ENCODE data around the gene UQCRC2. TPM values are rescaled to one million over a fixed set of nuclear protein-coding genes. Genes with fewer than 3 reads are reported as not detected.
"Not testable (repeated sequence)": the region's sequence is repeated elsewhere in the genome, so short reads cannot be mapped to it uniquely, and the experiment has no call there.

UQCRC2 gene
- total and polyA plus RNA-seq, 8 donors, result 124 to 702 (median 164) TPM

DNA sequence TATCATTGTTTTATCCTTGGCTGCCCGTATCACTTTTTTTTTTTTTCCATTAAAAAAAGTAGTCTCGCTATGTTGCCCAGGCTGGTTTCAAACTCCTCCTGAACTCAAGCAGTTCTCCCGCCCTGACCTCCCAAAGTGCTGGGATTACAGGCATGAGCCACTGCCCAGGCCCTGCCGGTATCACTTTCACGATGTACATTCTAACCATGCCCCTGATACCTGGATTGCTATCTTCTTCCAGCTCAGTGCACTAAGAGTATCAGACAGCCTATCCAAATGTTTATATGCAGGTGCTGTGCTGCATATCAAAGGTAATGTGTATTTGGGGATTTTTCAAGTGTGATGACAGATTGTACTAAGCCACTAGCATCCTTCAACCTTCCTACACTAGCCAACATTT lies 69.0 kb downstream of the UQCRC2 start:
- Histone ChIP-seq H3K36me3 (no peaks in the 10 kb centered on the region), H3K4me1 (peaks cover 4 to 53% (median 29%) of the 10 kb centered on the region in 4 donors), H3K27ac (no peak overlapping the region), H3K27me3 (no peaks in the 10 kb centered on the region), H3K9me3 (no peaks in the 10 kb centered on the region), H3K4me3 (no peak overlapping the region)
- WGBS, 5 donors, result 39 to 74% (median 61%) methylated on average over 5 of the region's 5 CpGs
- intact Hi-C loops (cut with DNase I; ENCODE audit: low total_unique reads), result no loop called here
- TF ChIP-seq CTCF (IDR thresholded peaks at IDR 0.05) (no peak), EP300 (IDR thresholded peaks at IDR 0.05) (no peak), POLR2AphosphoS5 (IDR thresholded peaks at IDR 0.05) (no peak), POLR2A (IDR thresholded peaks at IDR 0.05) (no peak)
- DNase-seq, result no peak

GRCh38 chr16:22023505-22023904 lies 70.3 kb downstream of the UQCRC2 start:
- H3K27me3 ChIP-seq, result no peaks in the 10 kb centered on the region
- no peaks in the 10 kb centered on the region for H3K36me3 ChIP-seq
- TF ChIP-seq POLR2AphosphoS5 (IDR thresholded peaks at IDR 0.05) (no peak), EP300 (IDR thresholded peaks at IDR 0.05) (no peak), POLR2A (IDR thresholded peaks at IDR 0.05) (no peak), CTCF (IDR thresholded peaks at IDR 0.05) (no peak)
- peaks cover 9 to 52% (median 32%) of the 10 kb centered on the region in 4 donors for H3K4me1 ChIP-seq
- H3K4me3 ChIP-seq, result no peak overlapping the region
- H3K27ac ChIP-seq, result no peak overlapping the region
- H3K9me3 ChIP-seq, result no peaks in the 10 kb centered on the region
- no peak for DNase-seq
- WGBS, 5 donors, result 85 to 100% (median 93%) methylated on average over 1 of the region's 1 CpG
- intact Hi-C loops (cut with DNase I; ENCODE audit: low total_unique reads), result no loop called here

DNA sequence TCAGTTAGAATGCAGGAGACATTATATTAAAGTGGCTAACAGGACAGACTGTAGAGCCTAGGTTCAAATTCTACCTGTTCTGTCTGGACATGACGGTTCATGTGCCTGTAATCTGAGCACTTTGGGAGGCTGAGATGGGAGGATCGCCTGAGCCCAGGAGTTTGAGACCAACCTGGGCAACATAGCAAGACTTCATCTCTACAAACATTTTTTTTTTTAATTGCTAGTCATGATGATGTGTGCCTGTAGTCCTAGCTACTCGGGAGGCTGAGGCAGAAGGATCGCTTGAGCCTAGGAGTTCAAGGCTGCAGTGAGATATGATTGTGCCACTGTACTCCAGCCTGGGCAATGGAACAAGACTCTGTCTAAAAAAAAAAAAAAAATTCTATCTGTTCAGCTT lies 71.6 kb downstream of the UQCRC2 start:
- intact Hi-C loops (cut with DNase I; ENCODE audit: low total_unique reads); H3K27me3 ChIP-seq; H3K27ac ChIP-seq; DNase-seq; H3K4me3 ChIP-seq; H3K36me3 ChIP-seq; H3K9me3 ChIP-seq: not testable (repeated sequence)
- 95 to 98% (median 96%) methylated on average over 4 of the region's 4 CpGs for WGBS, 5 donors
- H3K4me1 ChIP-seq, result peaks cover 15 to 58% (median 37%) of the 10 kb centered on the region in 4 donors

DNA sequence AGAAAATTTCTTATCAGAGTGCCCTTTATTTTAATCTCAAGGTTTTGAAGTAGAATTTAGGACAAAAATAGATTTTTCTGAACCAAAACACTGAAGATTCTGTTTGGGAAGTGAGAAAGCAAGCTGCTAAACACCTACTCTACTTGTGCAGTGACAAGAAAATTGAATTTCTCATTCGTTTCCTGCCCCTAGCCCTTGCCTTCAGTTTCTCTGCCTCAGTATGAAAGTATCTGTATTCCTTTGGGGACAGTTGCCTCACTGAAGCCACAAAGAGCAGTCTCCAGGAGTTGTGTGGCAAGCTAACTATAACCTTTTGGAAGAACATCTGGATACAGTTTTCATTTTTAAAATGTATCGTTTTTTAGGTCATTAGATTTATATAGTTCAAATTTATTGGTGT lies 74.5 kb downstream of the UQCRC2 start:
- 63 to 77% (median 69%) methylated on average over 2 of the region's 2 CpGs for WGBS, 5 donors
- intact Hi-C loops (cut with DNase I; ENCODE audit: low total_unique reads), result no loop called here
- peak overlapping the region in 2 of 5 donors; percentile 2 to 39 for H3K27ac ChIP-seq
- TF ChIP-seq POLR2A (IDR thresholded peaks at IDR 0.05) (no peak), CTCF (IDR thresholded peaks at IDR 0.05) (no peak), EP300 (IDR thresholded peaks at IDR 0.05) (no peak), POLR2AphosphoS5 (IDR thresholded peaks at IDR 0.05) (no peak)
- no peaks in the 10 kb centered on the region for H3K36me3 ChIP-seq
- no peak for DNase-seq
- H3K4me1 ChIP-seq, result peaks cover 15 to 60% (median 38%) of the 10 kb centered on the region in 4 donors
- no peaks in the 10 kb centered on the region for H3K27me3 ChIP-seq
- H3K4me3 ChIP-seq, result no peak overlapping the region
- no peaks in the 10 kb centered on the region for H3K9me3 ChIP-seq

DNA sequence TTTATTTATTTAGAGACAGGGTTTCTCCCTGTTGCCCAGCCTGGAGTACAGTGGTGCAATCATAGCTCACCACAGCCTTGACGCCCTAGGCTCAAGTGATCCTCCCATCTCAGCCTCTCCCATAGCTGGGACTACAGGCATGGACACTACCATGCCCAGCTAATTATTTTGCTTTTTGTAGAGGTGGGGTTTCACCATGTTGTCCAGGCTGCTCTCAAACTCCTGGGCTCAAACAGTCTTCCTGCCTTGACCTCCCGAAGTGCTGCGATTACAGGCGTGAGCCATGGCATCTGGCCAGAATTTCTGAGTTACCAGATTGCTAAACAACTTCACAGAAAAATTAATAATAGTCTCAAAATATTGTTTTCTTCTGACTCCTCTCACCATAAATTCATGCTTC lies 76.5 kb downstream of the UQCRC2 start:
- Histone ChIP-seq H3K27ac (peak overlapping the region; percentile 22 to 57 (median 47)), H3K27me3 (no peaks in the 10 kb centered on the region), H3K9me3 (no peaks in the 10 kb centered on the region), H3K4me3 (no peak overlapping the region), H3K4me1 (peaks cover 15 to 60% (median 38%) of the 10 kb centered on the region in 4 donors), H3K36me3 (no peaks in the 10 kb centered on the region)
- peak in 1 of 2 donors; percentile 41 for DNase-seq
- intact Hi-C loops (cut with DNase I; ENCODE audit: low total_unique reads), result no loop called here
- TF ChIP-seq POLR2A (IDR thresholded peaks at IDR 0.05) (no peak), CTCF (IDR thresholded peaks at IDR 0.05) (no peak), POLR2AphosphoS5 (IDR thresholded peaks at IDR 0.05) (no peak), EP300 (IDR thresholded peaks at IDR 0.05) (no peak)
- 40 to 71% (median 45%) methylated on average over 4 of the region's 4 CpGs for WGBS, 5 donors

Data from stomach (tissue), 9 donors.